ENCODE results near the gene MAN1A1.

MAN1A1 gene

DNA sequence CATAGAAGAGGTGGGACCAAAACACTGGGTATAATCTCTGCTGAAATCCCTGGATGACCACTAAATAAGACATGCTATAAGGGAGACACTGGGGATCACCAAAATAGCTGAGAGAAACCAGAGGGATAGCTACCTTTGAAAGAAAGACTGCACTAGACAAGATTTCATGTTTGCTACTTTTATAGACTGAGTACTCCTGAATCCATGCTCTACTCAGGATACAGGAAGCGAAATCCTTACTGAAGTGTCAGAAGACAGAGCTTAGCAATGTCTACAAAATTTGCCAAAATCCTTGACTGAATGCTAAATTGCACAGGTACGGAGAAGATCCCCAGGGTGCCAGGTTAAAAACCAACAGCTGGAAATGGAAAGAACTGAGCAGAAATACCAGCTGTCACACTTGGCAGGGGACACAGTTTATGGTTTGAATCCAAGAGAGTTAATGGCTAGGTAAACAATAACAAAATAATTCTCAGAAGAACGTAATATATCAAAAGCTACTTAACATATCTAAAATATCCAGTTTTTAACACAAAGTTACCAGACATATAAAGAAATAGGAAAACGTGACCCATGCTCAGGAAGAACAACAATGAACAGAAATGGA, 125.4 kb downstream of the MAN1A1 start:
- no peak for TF ChIP-seq EZH2phosphoT487 (IDR thresholded peaks at IDR 0.05; ENCODE audit: borderline replicate concordance, low read length)
- TF ChIP-seq, protein P1, sequence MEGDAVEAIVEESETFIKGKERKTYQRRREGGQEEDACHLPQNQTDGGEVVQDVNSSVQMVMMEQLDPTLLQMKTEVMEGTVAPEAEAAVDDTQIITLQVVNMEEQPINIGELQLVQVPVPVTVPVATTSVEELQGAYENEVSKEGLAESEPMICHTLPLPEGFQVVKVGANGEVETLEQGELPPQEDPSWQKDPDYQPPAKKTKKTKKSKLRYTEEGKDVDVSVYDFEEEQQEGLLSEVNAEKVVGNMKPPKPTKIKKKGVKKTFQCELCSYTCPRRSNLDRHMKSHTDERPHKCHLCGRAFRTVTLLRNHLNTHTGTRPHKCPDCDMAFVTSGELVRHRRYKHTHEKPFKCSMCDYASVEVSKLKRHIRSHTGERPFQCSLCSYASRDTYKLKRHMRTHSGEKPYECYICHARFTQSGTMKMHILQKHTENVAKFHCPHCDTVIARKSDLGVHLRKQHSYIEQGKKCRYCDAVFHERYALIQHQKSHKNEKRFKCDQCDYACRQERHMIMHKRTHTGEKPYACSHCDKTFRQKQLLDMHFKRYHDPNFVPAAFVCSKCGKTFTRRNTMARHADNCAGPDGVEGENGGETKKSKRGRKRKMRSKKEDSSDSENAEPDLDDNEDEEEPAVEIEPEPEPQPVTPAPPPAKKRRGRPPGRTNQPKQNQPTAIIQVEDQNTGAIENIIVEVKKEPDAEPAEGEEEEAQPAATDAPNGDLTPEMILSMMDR (IDR thresholded peaks at IDR 0.05; ENCODE audit: low read depth, low read length, poor library complexity, severe bottlenecking), result no peak
- no peak overlapping the region for H3K4me3 ChIP-seq (ENCODE audit: low read length)
- no peaks in the 10 kb centered on the region for H3K79me2 ChIP-seq (ENCODE audit: control insufficient read depth, low read length)
- H3K27me3 ChIP-seq (ENCODE audit: control insufficient read depth, low read length), result no peaks in the 10 kb centered on the region
- no peaks in the 10 kb centered on the region for H3K36me3 ChIP-seq (ENCODE audit: control insufficient read depth, low read length)
- H4K20me1 ChIP-seq (ENCODE audit: control insufficient read depth, insufficient read depth, low read depth, low read length), result no peaks in the 10 kb centered on the region
- no peak overlapping the region for H3K27ac ChIP-seq (ENCODE audit: low read depth, low read length)
- no peaks in the 10 kb centered on the region for H3F3A ChIP-seq (ENCODE audit: control insufficient read depth, insufficient read depth)
- no peaks in the 10 kb centered on the region for H3K9me2 ChIP-seq (replicated peaks; ENCODE audit: control insufficient read depth, low read length)
- no peaks in the 10 kb centered on the region for H3K4me1 ChIP-seq (ENCODE audit: control insufficient read depth, low read length)
- no peak overlapping the region for H3K4me2 ChIP-seq (ENCODE audit: low read length)
- H3K9me3 ChIP-seq (ENCODE audit: control insufficient read depth, insufficient read depth, low read length), result no peaks in the 10 kb centered on the region

DNA sequence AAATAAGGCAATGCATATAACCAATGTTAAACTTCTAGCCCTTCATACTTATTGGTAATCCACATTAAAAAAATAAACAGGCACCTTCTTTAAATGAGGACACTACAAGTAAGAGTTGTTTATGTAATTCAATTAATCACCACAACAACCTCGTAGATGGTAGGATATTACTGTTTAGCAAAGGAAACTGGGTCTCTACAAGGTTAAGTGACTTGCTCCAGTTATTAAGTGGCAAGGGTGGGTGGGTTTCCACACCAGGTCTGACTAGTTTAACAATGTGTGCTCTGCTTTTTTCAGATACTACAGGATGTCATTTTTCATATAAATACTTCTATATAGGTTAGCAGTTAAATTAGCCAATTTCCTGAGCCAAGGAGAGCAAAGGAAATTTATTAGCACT, 129.1 kb downstream of the MAN1A1 start:
- H3K36me3 ChIP-seq (ENCODE audit: control insufficient read depth, low read length), result no peaks in the 10 kb centered on the region
- TF ChIP-seq, protein P1 (IDR thresholded peaks at IDR 0.05; ENCODE audit: low read depth, low read length, poor library complexity, severe bottlenecking), result no peak
- no peak for TF ChIP-seq EZH2phosphoT487 (IDR thresholded peaks at IDR 0.05; ENCODE audit: borderline replicate concordance, low read length)

DNA sequence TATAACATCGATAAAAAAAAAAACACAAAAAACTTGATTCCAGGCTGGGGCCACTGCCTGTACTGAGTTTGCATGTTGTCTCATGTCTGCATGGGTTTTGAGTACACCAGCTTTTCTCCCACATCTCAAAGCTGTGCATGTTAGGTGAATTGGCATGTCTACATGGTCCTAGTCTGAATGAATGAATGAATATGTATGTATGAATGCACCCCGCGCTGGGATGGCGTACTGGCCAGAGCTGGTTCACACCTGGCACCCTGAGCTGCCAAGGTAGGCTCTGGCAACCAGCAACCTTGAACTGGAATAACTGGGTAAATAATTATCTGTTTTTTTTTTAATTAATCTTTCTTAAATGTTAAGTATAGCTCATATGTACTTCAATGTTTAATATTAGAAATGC, 131.0 kb downstream of the MAN1A1 start:
- Histone ChIP-seq H4K20me1 (ENCODE audit: control insufficient read depth, insufficient read depth, low read depth, low read length) (no peaks in the 10 kb centered on the region), H3K36me3 (ENCODE audit: control insufficient read depth, low read length) (no peaks in the 10 kb centered on the region), H3K4me2 (ENCODE audit: low read length) (no peak overlapping the region), H3K4me1 (ENCODE audit: control insufficient read depth, low read length) (no peaks in the 10 kb centered on the region), H3K9me2 (replicated peaks; ENCODE audit: control insufficient read depth, low read length) (no peaks in the 10 kb centered on the region), H3K79me2 (ENCODE audit: control insufficient read depth, low read length) (no peaks in the 10 kb centered on the region), H3K4me3 (ENCODE audit: low read length) (no peak overlapping the region), H3K27ac (ENCODE audit: low read depth, low read length) (no peak overlapping the region), H3F3A (ENCODE audit: control insufficient read depth, insufficient read depth) (no peaks in the 10 kb centered on the region), H3K27me3 (ENCODE audit: control insufficient read depth, low read length) (no peaks in the 10 kb centered on the region), H3K9me3 (ENCODE audit: control insufficient read depth, insufficient read depth, low read length) (no peaks in the 10 kb centered on the region)
- TF ChIP-seq EZH2phosphoT487 (IDR thresholded peaks at IDR 0.05; ENCODE audit: borderline replicate concordance, low read length), result no peak
- TF ChIP-seq, protein P1 (IDR thresholded peaks at IDR 0.05; ENCODE audit: low read depth, low read length, poor library complexity, severe bottlenecking), result no peak

More for the DNA sequence above, 129.1 kb downstream of the MAN1A1 start:
- no peak overlapping the region for H3K4me2 ChIP-seq (ENCODE audit: low read length)
- no peaks in the 10 kb centered on the region for H3K9me3 ChIP-seq (ENCODE audit: control insufficient read depth, insufficient read depth, low read length)
- no peak overlapping the region for H3K4me3 ChIP-seq (ENCODE audit: low read length)
- H3F3A ChIP-seq (ENCODE audit: control insufficient read depth, insufficient read depth), result no peaks in the 10 kb centered on the region
- no peak overlapping the region for H3K27ac ChIP-seq (ENCODE audit: low read depth, low read length)
- H3K27me3 ChIP-seq (ENCODE audit: control insufficient read depth, low read length), result no peaks in the 10 kb centered on the region
- H4K20me1 ChIP-seq (ENCODE audit: control insufficient read depth, insufficient read depth, low read depth, low read length), result no peaks in the 10 kb centered on the region
- H3K79me2 ChIP-seq (ENCODE audit: control insufficient read depth, low read length), result no peaks in the 10 kb centered on the region
- no peaks in the 10 kb centered on the region for H3K9me2 ChIP-seq (replicated peaks; ENCODE audit: control insufficient read depth, low read length)
- H3K4me1 ChIP-seq (ENCODE audit: control insufficient read depth, low read length), result no peaks in the 10 kb centered on the region
